Measurements from ENCODE around the gene LILRB2.
"Not testable (repeated sequence)": the region's sequence is repeated elsewhere in the genome, so short reads cannot be mapped to it uniquely, and the experiment has no call there.

Gene LILRB2

GRCh38 chr19:54239491-54240371 is 41.2 kb downstream of the LILRB2 start:
- DNase-seq, result not testable (repeated sequence)

- no peak for DNase-seq
Measured at GRCh38 chr19:54233941-54234340, 47.0 kb downstream of the LILRB2 start.

- DNase-seq, result peak; percentile 33
Measured at GRCh38 chr19:54231077-54231931, 49.6 kb downstream of the LILRB2 start.

DNA sequence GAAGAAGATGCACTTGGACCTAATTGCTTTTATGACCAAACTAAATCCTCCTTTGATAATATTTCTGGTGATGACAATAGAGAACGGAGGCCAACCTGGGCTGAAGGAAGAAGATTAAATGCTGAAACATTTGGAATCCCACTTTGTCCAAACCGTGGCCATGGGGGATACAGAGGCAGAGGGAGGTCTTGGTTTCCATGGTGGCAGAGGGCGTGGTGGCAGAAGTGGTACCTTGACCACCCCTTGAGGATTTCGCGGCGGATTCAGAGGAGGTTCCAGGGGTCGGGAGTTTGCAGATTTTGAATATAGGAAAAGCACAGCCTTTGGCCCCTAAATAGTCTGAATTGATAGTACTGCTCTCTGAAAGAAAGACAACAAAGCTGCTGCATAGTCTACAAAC is 50.9 kb downstream of the LILRB2 start:
- DNase-seq, result no peak

DNA sequence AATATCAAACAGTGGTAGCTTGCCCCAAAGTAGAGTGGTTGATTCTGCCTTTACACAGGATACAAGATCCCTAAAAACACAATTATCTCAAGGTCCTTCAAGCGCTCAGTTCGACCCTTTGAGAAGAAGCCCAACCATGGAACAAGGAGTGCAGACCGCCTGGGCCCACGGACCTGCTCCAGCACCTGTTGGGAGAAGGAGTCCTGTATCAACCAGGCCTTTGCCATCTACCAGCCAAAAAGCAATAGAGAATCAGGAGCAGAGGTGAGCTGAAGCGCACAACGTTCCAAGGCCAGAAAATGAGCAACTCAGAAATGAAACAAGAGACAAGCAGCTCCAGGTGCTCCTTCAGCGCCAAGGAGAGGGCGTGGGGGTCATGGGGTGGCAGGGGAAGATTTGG is 51.8 kb downstream of the LILRB2 start:
- DNase-seq, result no peak

- not testable (repeated sequence) for DNase-seq
Measured at GRCh38 chr19:54224619-54225018, 56.3 kb downstream of the LILRB2 start.

DNA sequence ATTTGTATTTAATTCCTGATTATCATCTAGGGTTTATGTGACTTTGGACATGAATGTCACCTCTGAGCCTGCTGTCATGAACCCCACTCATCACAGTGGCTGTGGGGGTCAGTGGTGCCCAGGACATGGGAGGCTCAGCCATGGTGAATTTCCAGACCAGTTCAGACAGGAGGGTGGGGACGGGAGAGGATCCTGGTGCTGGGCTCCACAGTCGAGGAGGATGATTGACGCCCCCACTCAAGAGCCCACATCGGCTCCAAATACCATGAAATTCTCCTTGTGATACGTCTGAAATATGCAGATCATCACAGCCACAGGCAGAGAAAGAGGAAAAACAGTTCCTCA is 57.0 kb downstream of the LILRB2 start:
- not testable (repeated sequence) for DNase-seq
